Brain microvascular endothelial cell (primary cell): ENCODE measurements around the gene VMAC.

Experiments used
- DNase-seq: peaks from one replicate; pipeline ENCODE4 v3.0.0-alpha.2; 2020
- H3K27ac ChIP-seq: fragments of 250-450 bp; sonication (Bioruptor Pico); 2 replicates; pipeline ENCODE4 v1.5.1; 2020; ENCODE audit warnings: mild to moderate bottlenecking, moderate library complexity
- H3K27me3 ChIP-seq: fragments of 250-450 bp; sonication (Bioruptor Pico); replicated peaks from 2 replicates; pipeline ENCODE4 v1.5.1; 2020; ENCODE audit warnings: mild to moderate bottlenecking
- H3K36me3 ChIP-seq: fragments of 250-450 bp; sonication (Bioruptor Pico); replicated peaks from 2 replicates; pipeline ENCODE4 v1.5.1; 2020; ENCODE audit warnings: mild to moderate bottlenecking
- H3K4me3 ChIP-seq: 2 replicates; pipeline ENCODE4 v1.5.1; 2011; ENCODE audit warnings: low read depth, mild to moderate bottlenecking, control low read depth, low read length, moderate library complexity
- CTCF ChIP-seq: IDR thresholded peaks from 2 replicates; pipeline ENCODE4 v1.5.1; 2011; ENCODE audit warnings: low read depth, mild to moderate bottlenecking, moderate library complexity, low read length, control low read depth, inconsistent platforms; ENCODE audit errors: missing control alignments
- in situ Hi-C: cut with HindIII; loops from 2 replicates; pipeline ENCODE4 v1.10.0; 2017; ENCODE audit warnings: low sequenced_read_pairs, low pct_ligation_motif_present

The VMAC gene

GRCh38 chr19:5949792-5950305 is 45.2 kb downstream of the VMAC start:
- H3K27me3 ChIP-seq: no peaks in the 10 kb centered on the region
- no peak overlapping the region for H3K27ac ChIP-seq
- in situ Hi-C loops: no loop called here
- DNase-seq: no peak
- H3K4me3 ChIP-seq: no peak overlapping the region
- H3K36me3 ChIP-seq: peaks cover 4% of the 10 kb centered on the region
- TF ChIP-seq CTCF: no peak

DNA sequence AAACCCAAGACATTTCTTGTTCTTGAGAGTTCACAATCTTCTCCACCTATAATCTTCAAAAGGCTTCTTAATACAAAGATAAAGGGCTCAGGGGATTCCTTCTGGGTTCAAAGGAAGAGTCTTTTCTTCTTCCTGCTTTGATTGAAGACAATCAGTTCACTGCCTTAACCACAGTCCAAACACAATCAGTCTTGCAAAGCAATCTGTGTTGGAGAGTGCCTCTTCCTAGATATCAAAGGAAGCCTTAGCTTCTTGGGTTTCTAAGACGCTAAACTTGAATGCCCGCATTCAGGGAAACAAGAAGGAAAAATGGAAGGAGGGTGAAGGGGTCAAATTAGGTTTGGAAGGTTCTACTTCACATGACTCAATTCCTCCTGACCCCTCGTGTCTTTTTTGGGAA is 46.1 kb downstream of the VMAC start:
- Histone ChIP-seq H3K36me3 (peaks cover 4% of the 10 kb centered on the region), H3K4me3 (no peak overlapping the region)
- no peak for TF ChIP-seq CTCF

GRCh38 chr19:5951338-5951861 is 46.7 kb downstream of the VMAC start:
- no peak overlapping the region for H3K27ac ChIP-seq
- H3K4me3 ChIP-seq: no peak overlapping the region
- TF ChIP-seq CTCF: no peak
- in situ Hi-C loops: no loop called here
- H3K27me3 ChIP-seq: no peaks in the 10 kb centered on the region
- no peak for DNase-seq
- H3K36me3 ChIP-seq: peaks cover 4% of the 10 kb centered on the region

More for the DNA sequence above, 46.1 kb downstream of the VMAC start:
- Histone ChIP-seq H3K27me3 (no peaks in the 10 kb centered on the region), H3K27ac (no peak overlapping the region)
- DNase-seq: no peak
- in situ Hi-C loops: no loop called here

GRCh38 chr19:5952193-5953029 is 47.7 kb downstream of the VMAC start:
- Histone ChIP-seq H3K27ac (no peak overlapping the region), H3K36me3 (peaks cover 4% of the 10 kb centered on the region), H3K4me3 (no peak overlapping the region), H3K27me3 (no peaks in the 10 kb centered on the region)
- TF ChIP-seq CTCF: no peak
- in situ Hi-C loops: no loop called here
- no peak for DNase-seq

DNA sequence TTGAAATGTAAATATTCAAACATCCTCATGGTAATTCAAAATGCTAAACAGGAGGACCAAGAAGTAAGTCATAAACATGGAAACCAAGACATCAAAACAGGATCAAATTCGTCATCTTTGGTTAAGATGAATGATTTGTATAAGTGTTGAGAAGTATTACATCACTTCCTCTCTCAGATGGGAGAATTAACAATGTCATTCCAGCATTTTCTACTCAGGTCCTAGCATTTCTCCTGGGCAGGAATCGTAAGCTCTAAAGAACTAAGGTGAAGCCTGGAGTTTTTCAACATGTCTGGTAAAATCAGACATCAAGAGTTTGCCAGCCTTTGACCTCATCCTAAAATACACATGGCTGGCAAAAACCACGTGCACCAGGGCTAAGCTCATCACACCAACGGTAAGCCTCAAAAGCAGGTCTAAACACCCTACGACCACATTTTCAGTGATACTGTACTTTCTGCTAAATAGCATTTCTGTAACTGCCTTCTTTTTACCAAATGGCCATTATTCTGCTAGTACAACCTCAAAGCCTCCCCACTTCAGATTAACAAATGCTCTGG is 48.4 kb downstream of the VMAC start:
- Histone ChIP-seq H3K4me3 (no peak overlapping the region), H3K27ac (peak overlapping the region; percentile 69), H3K36me3 (peaks cover 4% of the 10 kb centered on the region), H3K27me3 (no peaks in the 10 kb centered on the region)
- DNase-seq: no peak
- in situ Hi-C loops: no loop called here
- TF ChIP-seq CTCF: no peak
